IMR-90 (cell line): ENCODE data around the gene ZNF280C. TPM values are rescaled to one million over a fixed set of nuclear protein-coding genes. Genes with fewer than 3 reads are reported as not detected.

ENCODE experiments used
- ATAC-seq: fragments of 200-7000 bp; cut with Tn5 transposase; 2 replicates; pipeline ENCODE4 v1.9.1; 2020; ENCODE audit warnings: low read depth, mild to moderate bottlenecking, moderate library complexity
- BruUV-seq: library from RNA; stranded (reverse); fragments of 400-500 nt; replicated peaks from 2 replicates; lab custom pipeline; 2021; lab: Mats Ljungman, UMichigan
- CTCF ChIA-PET: fragments of 300-600 bp; formaldehyde crosslinking; extraction: SDS; loops from one replicate; lab custom pipeline; 2021; ENCODE audit warnings: antibody characterized with exemption; lab: Yijun Ruan, JAX
- POLR2A ChIA-PET: fragments of 300-600 bp; sonication (Branson Sonifier 250); formaldehyde crosslinking; loops from one replicate; lab custom pipeline; 2022; ENCODE audit warnings: antibody characterized with exemption; ENCODE audit not compliant: unreplicated experiment; lab: Charles Lee
- DNase-seq: peaks from one replicate; pipeline ENCODE4 v3.0.0; 2013
- H2AFZ ChIP-seq: replicated peaks from 2 replicates; pipeline ENCODE3; 2013; ENCODE audit warnings: low read length, mild to moderate bottlenecking; ENCODE audit not compliant: poor library complexity
- H2AK5ac ChIP-seq: 2 replicates; pipeline ENCODE4 v1.6.1; 2013; ENCODE audit warnings: low read depth, low read length, inconsistent platforms
- H2AK9ac ChIP-seq: replicated peaks from 2 replicates; pipeline ENCODE3; 2013; ENCODE audit warnings: mild to moderate bottlenecking, low read depth, low read length, moderate library complexity; ENCODE audit not compliant: poor library complexity
- H2BK120ac ChIP-seq: 2 replicates; pipeline ENCODE4 v1.6.1; 2013; ENCODE audit warnings: low read depth, low read length, inconsistent platforms
- H2BK15ac ChIP-seq: 3 replicates; pipeline ENCODE4 v1.6.1; 2013; ENCODE audit warnings: low read depth, low read length, inconsistent platforms
- H2BK20ac ChIP-seq: 2 replicates; pipeline ENCODE4 v1.6.1; 2013; ENCODE audit warnings: low read depth, mild to moderate bottlenecking, inconsistent platforms, low read length, moderate library complexity
- H2BK5ac ChIP-seq: 2 replicates; pipeline ENCODE4 v1.6.1; 2013; ENCODE audit warnings: mild to moderate bottlenecking, low read depth, low read length, inconsistent platforms; ENCODE audit not compliant: poor library complexity, severe bottlenecking
- H3K14ac ChIP-seq: replicated peaks from 2 replicates; pipeline ENCODE4 v1.6.1; 2013; ENCODE audit warnings: low read depth, low read length, inconsistent platforms
- H3K18ac ChIP-seq: 2 replicates; pipeline ENCODE4 v1.6.1; 2013; ENCODE audit warnings: low read depth, low read length, control low read depth
- H3K23ac ChIP-seq: 2 replicates; pipeline ENCODE4 v1.6.1; 2013; ENCODE audit warnings: low read depth, low read length, inconsistent platforms
- H3K27ac ChIP-seq: 2 replicates; pipeline ENCODE4 v1.5.1; 2013; ENCODE audit warnings: mild to moderate bottlenecking, control low read depth, low read length; ENCODE audit not compliant: insufficient read depth
- H3K27me3 ChIP-seq: 2 replicates; pipeline ENCODE4 v1.6.1; 2013; ENCODE audit warnings: low read length; ENCODE audit not compliant: control insufficient read depth, insufficient read depth
- H3K36me3 ChIP-seq: 2 replicates; pipeline ENCODE4 v1.6.1; 2013; ENCODE audit warnings: low read length, mixed read lengths; ENCODE audit not compliant: control insufficient read depth, insufficient read depth
- H3K4ac ChIP-seq: 2 replicates; pipeline ENCODE4 v1.6.1; 2013; ENCODE audit warnings: low read depth, low read length, inconsistent platforms
- H3K4me1 ChIP-seq: 2 replicates; pipeline ENCODE4 v1.6.1; 2013; ENCODE audit warnings: low read length, mixed read lengths; ENCODE audit not compliant: control insufficient read depth, insufficient read depth
- H3K4me2 ChIP-seq: 2 replicates; pipeline ENCODE4 v1.6.1; 2013; ENCODE audit warnings: low read depth, mild to moderate bottlenecking, control low read depth, low read length, moderate library complexity
- H3K4me3 ChIP-seq: 2 replicates; pipeline ENCODE4 v1.5.1; 2013; ENCODE audit warnings: low read depth, mild to moderate bottlenecking, control low read depth, low read length, moderate library complexity; ENCODE audit not compliant: insufficient read depth
- H3K56ac ChIP-seq: 2 replicates; pipeline ENCODE4 v1.6.1; 2013; ENCODE audit warnings: low read length, inconsistent platforms; ENCODE audit not compliant: insufficient read depth; ENCODE audit errors: extremely low read depth
- H3K79me1 ChIP-seq, 2 experiments: 2 replicates each; pipeline ENCODE4 v1.6.1; 2013; ENCODE audit warnings: low read length in 2 of 2, inconsistent platforms in 1 of 2, low read depth in 1 of 2
- H3K9ac ChIP-seq: 2 replicates; pipeline ENCODE4 v1.6.1; 2013; ENCODE audit warnings: low read depth, low read length, control low read depth
- H3K9me1 ChIP-seq: 2 replicates; pipeline ENCODE4 v1.6.1; 2013; ENCODE audit warnings: low read length, inconsistent platforms; ENCODE audit not compliant: insufficient read depth
- H3K9me3 ChIP-seq: 2 replicates; pipeline ENCODE4 v1.6.1; 2013; ENCODE audit warnings: low read length; ENCODE audit not compliant: control insufficient read depth, insufficient read depth
- H4K20me1 ChIP-seq: 2 replicates; pipeline ENCODE4 v1.6.1; 2013; ENCODE audit warnings: low read length, inconsistent platforms; ENCODE audit not compliant: insufficient read depth
- H4K5ac ChIP-seq: 2 replicates; pipeline ENCODE4 v1.6.1; 2013; ENCODE audit warnings: mild to moderate bottlenecking, low read depth, low read length, control low read depth
- H4K8ac ChIP-seq, 2 experiments: 2 replicates each; pipeline ENCODE4 v1.6.1; 2013; ENCODE audit warnings: low read depth in 2 of 2, low read length in 2 of 2, control low read depth in 1 of 2, inconsistent platforms in 1 of 2
- H4K91ac ChIP-seq: 2 replicates; pipeline ENCODE4 v1.6.1; 2013; ENCODE audit warnings: low read depth, low read length, inconsistent platforms; ENCODE audit not compliant: insufficient read depth
- RCOR1 ChIP-seq: IDR thresholded peaks from 2 replicates; pipeline ENCODE4 v1.6.1; 2012; ENCODE audit warnings: mild to moderate bottlenecking, low read length, improper control_type of control experiment; ENCODE audit not compliant: insufficient replicate concordance
- USF2 ChIP-seq: fragments of 150-350 bp; IDR thresholded peaks from 2 replicates; pipeline ENCODE4 v1.6.1; 2017; ENCODE audit warnings: mild to moderate bottlenecking, antibody characterized with exemption, low read length, low read depth
- WGBS, 2 experiments: methylation state at CpG; one replicate each; pipeline versions ENCODE4 v1.1.5 to v1.1.7; 2013; ENCODE audit warnings: missing lambda C conversion rate in 2 of 2; ENCODE audit not compliant: insufficient read length in 1 of 2; ENCODE audit errors: extremely low coverage in 2 of 2; 5-methylcytosine and 5-hydroxymethylcytosine counted together
- dilution Hi-C: fragments of 300-500 bp; cut with HindIII; formaldehyde crosslinking; loops from one replicate; pipeline ENCODE4 v1.14.3; 2018; ENCODE audit warnings: low sequenced_read_pairs; ENCODE audit not compliant: unreplicated experiment
- in situ Hi-C: fragments of 300-500 bp; cut with MboI; formaldehyde crosslinking; loops from 3 replicates; pipeline ENCODE4 v1.14.3; 2019; ENCODE audit warnings: low sequenced_read_pairs, inconsistent platforms, mixed read lengths
- intact Hi-C: fragments of 100-400 bp; cut with micrococcal nuclease; formaldehyde crosslinking; loops from 2 replicates; pipeline ENCODE4 v1.10.0; 2022
- polyA plus RNA-seq, 3 experiments: library from polyadenylated mRNA; depleted of rRNA; stranded (reverse); fragments of >200 nt; gene quantifications; 2 replicates each; pipeline ENCODE4 v1.2.3, GENCODE V29; 2012; ENCODE audit warnings: low replicate concordance in 1 of 3
- total RNA-seq: library from RNA; depleted of rRNA; stranded (reverse); fragments of >200 nt; gene quantifications from 2 replicates; pipeline ENCODE4 v1.2.3, GENCODE V29; 2012

ZNF280C gene
- total and polyA plus RNA-seq, 2 of the 4 experiments (the other 2 are of a cell fraction), result 3.1 to 4.5 TPM

DNA sequence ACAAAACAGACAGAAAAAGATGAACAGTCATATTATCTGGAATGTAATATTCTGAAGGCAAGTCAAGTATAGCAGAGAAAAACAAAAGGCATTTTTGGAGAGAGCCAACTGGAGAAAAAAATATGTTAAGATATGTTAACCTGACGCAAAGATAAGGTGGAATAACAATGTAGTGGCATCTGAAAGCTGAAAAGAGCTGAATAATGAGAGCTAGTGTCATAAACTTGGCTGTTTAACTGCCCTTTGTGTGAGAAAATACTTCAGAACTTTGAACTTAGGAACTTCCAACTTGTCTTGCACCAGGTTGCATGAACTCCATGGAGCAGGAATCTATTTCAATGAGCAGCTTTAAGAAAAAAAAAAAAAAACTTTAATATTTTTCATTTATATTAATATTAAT is 64.1 kb downstream of the ZNF280C start:
- Histone ChIP-seq H4K91ac (no peak overlapping the region), H3K4ac (no peak overlapping the region), H2BK15ac (no peak overlapping the region), H3K56ac (no peak overlapping the region), H3K27me3 (no peaks in the 10 kb centered on the region), H2BK5ac (no peak overlapping the region), H3K4me1 (no peaks in the 10 kb centered on the region), H3K23ac (no peak overlapping the region), H3K14ac (no peak overlapping the region), H3K18ac (no peak overlapping the region), H3K4me2 (no peak overlapping the region), H3K9ac (no peak overlapping the region), H2AFZ (no peak overlapping the region), H4K5ac (no peak overlapping the region), H3K36me3 (no peaks in the 10 kb centered on the region), H2BK120ac (no peak overlapping the region), H3K9me1 (no peaks in the 10 kb centered on the region), H4K8ac (no peak overlapping the region), H3K27ac (no peak overlapping the region), H3K4me3 (no peak overlapping the region), H3K79me1 (no peaks in the 10 kb centered on the region), H2AK9ac (no peak overlapping the region), H2BK20ac (no peak overlapping the region), H2AK5ac (no peak overlapping the region), H3K9me3 (no peaks in the 10 kb centered on the region), H4K20me1 (no peaks in the 10 kb centered on the region)
- ATAC-seq (no peak), DNase-seq (no peak)
- dilution Hi-C loops, result no loop called here
- no TSS peak for BruUV-seq
- WGBS, 2 experiments, result no CpG with 5 or more reads among the region's 1 CpG
- POLR2A ChIA-PET, result no interaction called here
- CTCF ChIA-PET, result interaction anchor here (0.6 kb wide), 1 partner anchor 174 kb away, joined by 3 read pairs; no protein-coding TSS in a partner anchor
- TF ChIP-seq RCOR1, result no peak
- no peak for TF ChIP-seq USF2
- in situ Hi-C loops, result no loop called here
- intact Hi-C loops, result no loop called here
